Measurements from ENCODE around the gene MCM10. TPM values are rescaled to one million over a fixed set of nuclear protein-coding genes. Genes with fewer than 3 reads are reported as not detected.
"Not testable (repeated sequence)": the region's sequence is repeated elsewhere in the genome, so short reads cannot be mapped to it uniquely, and the experiment has no call there.

MCM10 gene
- total RNA-seq, 1 experiment from 2014 or later = 29.4 TPM

DNA sequence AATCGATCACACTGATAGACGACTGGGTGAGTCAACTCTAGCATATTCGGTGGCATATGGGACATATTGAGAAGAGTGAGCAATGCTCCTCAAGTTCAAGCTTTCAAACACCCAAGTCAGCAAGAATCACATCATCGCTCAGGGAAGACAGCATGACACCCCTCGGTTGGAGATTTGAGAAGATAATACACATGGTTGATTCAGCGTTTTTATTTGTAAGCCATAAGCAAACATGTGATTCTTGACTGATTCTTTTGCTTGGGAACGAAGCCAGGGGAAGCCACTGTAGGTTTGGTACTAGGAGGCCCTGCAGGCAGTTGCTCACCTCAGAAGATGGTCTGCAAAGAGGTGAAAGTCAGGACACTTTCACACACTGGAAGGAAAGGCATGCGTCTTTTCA lies 60.2 kb downstream of the MCM10 start:
- DNase-seq (ENCODE audit: low read depth) = no peak

DNA sequence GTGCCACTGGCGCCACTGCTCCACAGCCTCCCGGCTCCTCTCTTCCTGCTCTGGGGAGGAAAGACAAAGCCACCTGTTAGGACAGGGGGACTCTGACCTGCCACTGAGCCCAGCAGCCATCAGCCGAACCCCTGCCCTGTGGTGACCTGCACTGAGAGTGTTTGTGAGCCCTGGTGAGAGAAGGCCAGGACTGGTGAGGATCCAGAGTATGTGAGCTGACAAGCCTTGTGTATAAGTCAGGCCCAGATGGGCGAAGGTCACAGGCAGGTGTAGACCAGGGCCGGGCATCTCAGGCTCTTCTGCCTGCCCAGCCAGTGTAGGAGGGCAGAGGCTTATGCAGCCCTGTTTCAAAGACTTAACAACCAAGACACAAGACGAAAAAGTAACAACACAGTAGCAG lies 60.8 kb downstream of the MCM10 start:
- no peak for DNase-seq (ENCODE audit: low read depth)

DNA sequence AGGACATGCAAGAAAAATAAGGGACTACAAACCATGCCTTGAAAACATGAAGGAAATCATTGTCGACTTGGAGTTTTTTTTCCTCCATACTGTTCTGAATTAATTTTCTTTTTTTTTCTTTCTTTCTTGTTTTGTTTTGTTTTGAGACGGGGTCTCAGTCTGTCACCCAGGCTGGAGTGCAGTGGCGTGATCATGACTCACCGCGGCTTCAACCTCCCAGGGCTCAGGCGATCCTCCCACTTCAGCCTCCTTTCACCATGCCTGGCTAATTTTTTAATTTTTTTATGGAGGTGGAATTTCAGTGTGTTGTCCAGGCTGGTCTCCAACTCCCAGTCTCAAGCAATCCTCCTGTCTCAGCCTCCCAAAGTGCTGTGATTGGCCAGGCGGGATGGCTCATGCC lies 61.2 kb downstream of the MCM10 start:
- DNase-seq (ENCODE audit: low read depth) = peak; percentile 29

DNA sequence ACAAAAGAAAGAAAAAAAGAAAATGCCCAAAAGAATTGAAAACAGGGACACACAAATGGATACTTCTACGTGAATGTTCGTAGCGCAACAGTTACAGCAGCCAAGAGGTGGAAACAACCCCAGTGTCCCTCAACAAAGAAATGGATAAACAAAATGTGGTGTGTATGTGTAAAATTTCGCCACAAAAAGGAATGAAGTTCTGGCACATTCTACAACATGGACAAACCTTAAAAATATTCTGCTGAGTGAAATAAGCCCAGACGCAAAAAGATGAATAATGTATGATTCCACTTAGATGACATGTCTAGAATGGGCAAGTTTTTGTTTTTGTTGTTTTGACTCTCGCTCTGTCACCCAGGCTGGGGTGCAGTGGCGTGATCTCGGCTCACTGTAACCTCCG lies 61.9 kb downstream of the MCM10 start:
- no peak for DNase-seq (ENCODE audit: low read depth)

- no peak for DNase-seq (ENCODE audit: low read depth)
These were observed 63.0 kb downstream of the MCM10 start for GRCh38 chr10:13224210-13224995.

DNA sequence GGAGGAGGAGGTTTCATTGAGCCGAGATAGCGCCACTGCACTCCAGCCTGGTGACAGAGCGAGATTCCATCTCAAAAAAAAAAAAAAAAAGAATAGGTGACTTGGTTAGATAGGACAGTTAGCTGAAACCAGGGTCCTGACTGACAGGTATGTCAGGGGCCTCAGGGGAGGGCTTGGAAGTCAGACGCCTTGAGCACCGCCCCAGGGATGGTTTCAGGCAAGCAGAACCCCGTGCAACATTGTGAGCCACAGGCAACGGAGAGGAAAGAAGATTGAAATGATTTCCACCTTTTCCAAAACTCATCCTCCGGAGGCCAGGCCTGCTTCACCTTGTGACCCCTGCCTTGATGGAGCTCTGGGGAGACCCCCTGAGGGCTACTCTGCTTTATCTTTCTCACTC lies 64.2 kb downstream of the MCM10 start:
- DNase-seq (ENCODE audit: low read depth) = no peak

DNA sequence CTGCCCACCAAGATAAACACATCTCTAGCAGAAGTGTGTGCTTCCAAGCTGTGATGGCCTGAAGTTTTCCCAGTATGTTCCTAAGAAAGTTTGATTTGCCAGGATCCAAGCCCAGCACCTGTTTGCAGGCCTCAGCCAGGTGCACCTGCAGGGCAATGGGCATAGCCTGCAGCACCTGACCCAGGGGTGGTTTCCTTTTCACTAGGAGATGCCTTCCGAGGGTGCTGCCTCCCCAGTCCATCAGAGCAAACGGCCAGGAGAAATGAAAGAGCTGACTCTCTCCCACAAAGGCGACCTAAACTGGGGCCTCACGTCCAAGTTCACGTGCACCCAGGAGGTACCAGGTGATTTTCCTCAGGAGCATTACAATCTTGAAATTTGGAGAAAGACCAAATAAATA lies 65.7 kb downstream of the MCM10 start:
- no peak for DNase-seq (ENCODE audit: low read depth)

GRCh38 chr10:13231190-13231589 lies 69.8 kb downstream of the MCM10 start:
- no peak for DNase-seq (ENCODE audit: low read depth)

- DNase-seq (ENCODE audit: low read depth) = no peak
These were observed 70.5 kb downstream of the MCM10 start for GRCh38 chr10:13231808-13232207.

DNA sequence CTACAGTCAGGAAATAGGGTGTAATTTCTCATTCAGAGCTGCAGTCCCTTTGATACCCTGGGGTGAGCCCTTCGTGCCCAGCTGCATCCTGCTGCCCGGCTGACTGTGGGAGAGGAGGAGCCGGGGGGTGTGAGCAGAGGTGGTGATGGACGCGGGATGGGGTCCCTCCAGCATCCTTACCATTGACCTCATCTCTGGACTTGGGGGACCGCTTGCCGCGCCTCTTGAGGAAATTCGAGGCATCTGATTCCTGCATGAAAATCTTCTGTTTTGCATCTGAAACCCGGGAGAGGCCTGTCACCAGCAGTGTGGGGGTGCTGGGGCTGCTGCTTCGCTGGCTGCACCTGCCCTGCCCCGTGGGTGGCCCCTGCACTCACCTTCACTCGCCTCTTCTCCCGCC lies 72.0 kb downstream of the MCM10 start:
- DNase-seq (ENCODE audit: low read depth) = no peak

GRCh38 chr10:13234172-13234571 lies 72.8 kb downstream of the MCM10 start, which contains the start of gene UCMA:
TSS of gene UCMA (minus strand) at chr10:13234374. CDS start at chr10:13234258, 116 bp downstream.
- no peak for DNase-seq (ENCODE audit: low read depth)

GRCh38 chr10:13234736-13235135 lies 73.4 kb downstream of the MCM10 start:
- not testable (repeated sequence) for DNase-seq (ENCODE audit: low read depth)

- DNase-seq (ENCODE audit: low read depth) = no peak
These were observed 75.3 kb downstream of the MCM10 start for GRCh38 chr10:13236638-13237037.

GRCh38 chr10:13238271-13239077 lies 77.1 kb downstream of the MCM10 start:
- DNase-seq (ENCODE audit: low read depth) = no peak

DNA sequence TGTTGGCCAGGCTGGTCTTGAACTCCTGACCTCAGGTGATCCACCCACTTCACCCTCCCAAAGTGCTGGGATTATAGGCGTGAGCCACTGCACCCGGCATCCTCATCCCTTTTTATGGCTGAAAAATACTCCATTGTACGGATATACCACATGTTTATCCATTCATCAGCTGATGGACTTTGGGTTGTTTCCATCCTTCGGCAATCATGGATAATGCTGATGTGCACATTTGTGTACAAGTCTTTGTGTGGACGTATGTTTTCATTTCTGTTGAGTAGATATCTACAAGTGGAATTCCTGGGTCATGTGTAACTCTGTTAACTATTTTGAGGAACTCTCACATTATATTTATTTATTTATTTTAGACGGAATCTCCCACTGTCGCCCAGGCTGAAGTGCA lies 78.6 kb downstream of the MCM10 start:
- DNase-seq (ENCODE audit: low read depth) = no peak

GRCh38 chr10:13241613-13242012 lies 80.3 kb downstream of the MCM10 start:
- no peak for DNase-seq (ENCODE audit: low read depth)

DNA sequence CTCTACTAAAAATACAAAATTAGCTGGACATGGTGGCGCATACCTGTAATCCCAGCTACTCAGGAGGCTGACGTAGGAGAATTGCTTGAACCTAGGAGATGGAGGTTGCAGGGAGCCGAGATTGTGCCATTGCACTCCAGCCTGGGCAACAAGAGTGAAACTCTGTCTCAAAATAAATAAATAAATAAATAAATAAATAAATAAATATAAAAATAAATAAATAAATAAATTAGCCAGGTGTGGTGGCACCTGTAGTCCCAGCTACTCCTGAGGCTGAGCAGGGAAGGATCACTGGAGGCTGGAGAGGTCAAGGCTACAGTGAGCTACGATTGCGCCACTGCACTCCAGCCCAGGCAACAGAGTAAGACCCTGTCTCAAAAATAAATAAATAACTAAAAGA lies 80.9 kb downstream of the MCM10 start:
- DNase-seq (ENCODE audit: low read depth) = not testable (repeated sequence)

DNA sequence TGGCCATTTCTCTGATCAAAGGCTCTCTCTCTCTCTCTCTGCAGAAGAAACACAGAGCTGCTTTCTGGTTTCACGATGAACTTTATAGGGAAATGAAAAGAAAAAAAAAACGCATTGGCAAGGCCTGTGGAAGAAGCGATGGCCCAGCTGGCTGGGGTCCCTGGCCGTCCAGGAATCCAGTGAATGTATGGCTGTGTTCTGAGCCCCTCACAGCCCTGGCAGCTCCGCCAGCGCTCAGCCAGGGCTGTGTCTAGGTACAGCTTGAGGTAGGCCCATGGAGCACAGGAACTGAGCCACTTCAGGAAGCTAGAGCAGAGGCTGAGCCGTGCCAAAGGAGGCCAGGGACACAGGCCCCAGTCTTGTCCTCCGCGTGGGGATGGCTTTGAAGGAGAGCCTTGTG lies 85.9 kb downstream of the MCM10 start:
- no peak for DNase-seq (ENCODE audit: low read depth)

- no peak for DNase-seq (ENCODE audit: low read depth)
These were observed 86.4 kb downstream of the MCM10 start for GRCh38 chr10:13247784-13248183.

DNA sequence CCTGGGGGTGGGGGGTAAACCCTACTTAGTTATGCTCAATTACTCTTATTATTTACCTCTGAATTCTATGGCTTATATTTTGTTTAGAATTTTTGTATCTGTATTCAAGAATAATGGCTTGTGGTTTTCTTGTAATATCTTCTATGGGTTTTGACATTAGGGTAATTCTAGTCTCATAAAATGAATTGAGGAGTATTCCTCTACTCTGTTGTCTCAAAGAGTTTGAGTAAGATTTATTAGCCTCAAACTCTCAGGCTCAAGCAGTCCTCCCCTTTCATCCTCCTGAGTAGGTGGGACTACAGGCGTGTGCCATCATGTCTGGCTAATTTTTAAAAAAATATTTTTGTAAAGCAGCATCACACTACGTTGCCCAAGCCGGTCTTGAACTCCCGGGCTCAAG lies 92.4 kb downstream of the MCM10 start:
- DNase-seq (ENCODE audit: low read depth) = no peak

GRCh38 chr10:13256627-13257026 lies 95.3 kb downstream of the MCM10 start:
- no peak for DNase-seq (ENCODE audit: low read depth)

GRCh38 chr10:13257621-13258140 lies 96.3 kb downstream of the MCM10 start:
- DNase-seq (ENCODE audit: low read depth) = no peak
